ENCODE results near the gene FANCE.

GRCh38 chr6:35485402-35485877, 33.3 kb downstream of the FANCE start:
- TF ChIP-seq CTCF (conservative IDR thresholded peaks at IDR 0.05; ENCODE audit: low read depth, low read length) (no peak), EZH2 (IDR thresholded peaks at IDR 0.05; ENCODE audit: borderline replicate concordance, low read depth, low read length, poor library complexity, severe bottlenecking) (no peak)

Measured in A673 (cell line).